ENCODE data around the gene CAPZB. TPM values are rescaled to one million over a fixed set of nuclear protein-coding genes. Genes with fewer than 3 reads are reported as not detected.
A peak's percentile ranks its signal among the peaks of the same experiment; 100 is the strongest.

The CAPZB gene
- total RNA-seq, 3 donors from 2014 or later (not counting 1 experiment from before 2014, with no cell fraction given): 369 to 393 (median 375) TPM

DNA sequence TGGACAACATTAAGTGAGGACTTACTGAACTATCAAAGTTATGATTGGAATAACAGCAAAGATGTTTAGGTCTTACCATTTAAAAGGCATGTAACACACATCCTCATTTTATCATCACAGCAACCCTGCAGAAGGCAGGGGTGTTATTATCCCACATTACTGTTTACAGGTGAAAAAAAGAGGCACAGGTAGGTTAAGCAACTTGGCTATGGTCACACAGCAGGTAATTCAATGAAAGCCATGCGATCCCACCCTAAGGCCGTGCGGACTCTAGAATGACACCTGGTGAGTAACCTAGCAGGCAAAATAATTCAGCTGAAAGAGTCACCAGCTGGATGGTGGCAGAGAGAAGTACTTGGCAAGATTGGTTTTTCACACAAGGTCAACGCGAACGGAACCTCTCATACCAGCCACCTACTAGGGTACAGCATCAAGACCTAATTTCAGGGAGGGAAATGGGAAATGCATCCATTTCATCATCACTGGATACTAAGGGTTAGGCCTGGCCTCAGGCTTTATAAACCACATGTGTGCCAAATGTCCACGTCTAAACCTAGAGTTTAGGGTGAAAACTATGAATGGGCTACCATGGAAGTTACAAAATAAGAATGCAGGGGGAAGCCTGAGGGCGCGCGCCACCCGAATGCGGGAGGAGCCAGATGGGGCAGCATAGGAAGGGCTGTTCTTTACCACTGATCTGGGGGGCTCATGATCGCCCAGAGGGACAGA, 88.0 kb downstream of the CAPZB start:
- no peaks in the 10 kb centered on the region for H3K36me3 Mint-ChIP-seq
- H3K4me3 ChIP-seq (ENCODE audit: low read length): no peak overlapping the region
- H3K27me3 ChIP-seq (ENCODE audit: control insufficient read depth, insufficient read depth, low read length): no peaks in the 10 kb centered on the region
- ATAC-seq (no peak), DNase-seq (no peak)
- no peak for TF ChIP-seq CTCF (IDR thresholded peaks at IDR 0.05)
- no peak overlapping the region for H3K4me3 Mint-ChIP-seq
- H3K4me1 ChIP-seq (ENCODE audit: control insufficient read depth, insufficient read depth, low read length): peaks cover 29% of the 10 kb centered on the region
- H3K36me3 ChIP-seq (ENCODE audit: control insufficient read depth, insufficient read depth, low read length): peaks cover 9% of the 10 kb centered on the region
- intact Hi-C loops (cut with micrococcal nuclease): no loop called here
- peaks cover 42 to 72% of the 10 kb centered on the region in 2 donors for H3K4me1 Mint-ChIP-seq
- no peaks in the 10 kb centered on the region for H3K9me3 Mint-ChIP-seq
- no peaks in the 10 kb centered on the region for H3K27me3 Mint-ChIP-seq (ENCODE audit: low read depth in 2 of 2)
- peak overlapping the region; percentile 6 to 50 for H3K27ac Mint-ChIP-seq
- WGBS (ENCODE audit: insufficient coverage): 95% methylated on average over 10 of the region's 13 CpGs
- H3K9me3 ChIP-seq (ENCODE audit: control insufficient read depth, insufficient read depth, low read length): no peaks in the 10 kb centered on the region
- no peak overlapping the region for H3K27ac ChIP-seq (ENCODE audit: low read length)

GRCh38 chr1:19396280-19396679, 89.1 kb downstream of the CAPZB start:
- 96% methylated on average over 13 of the region's 13 CpGs for WGBS (ENCODE audit: insufficient coverage)
- Mint-ChIP-seq H3K4me1 (peaks cover 53 to 76% of the 10 kb centered on the region in 2 donors), H3K4me3 (no peak overlapping the region), H3K9me3 (no peaks in the 10 kb centered on the region), H3K27ac (no peak overlapping the region), H3K27me3 (ENCODE audit: low read depth in 2 of 2) (no peaks in the 10 kb centered on the region), H3K36me3 (no peaks in the 10 kb centered on the region)
- Histone ChIP-seq H3K9me3 (ENCODE audit: control insufficient read depth, insufficient read depth, low read length) (no peaks in the 10 kb centered on the region), H3K27me3 (ENCODE audit: control insufficient read depth, insufficient read depth, low read length) (no peaks in the 10 kb centered on the region), H3K4me3 (ENCODE audit: low read length) (no peak overlapping the region), H3K4me1 (ENCODE audit: control insufficient read depth, insufficient read depth, low read length) (peaks cover 40% of the 10 kb centered on the region), H3K27ac (ENCODE audit: low read length) (no peak overlapping the region), H3K36me3 (ENCODE audit: control insufficient read depth, insufficient read depth, low read length) (peaks cover 7% of the 10 kb centered on the region)
- DNase-seq (no peak), ATAC-seq (no peak)
- TF ChIP-seq CTCF (IDR thresholded peaks at IDR 0.05): no peak
- intact Hi-C loops (cut with micrococcal nuclease): no loop called here

- no peak for ATAC-seq
- H3K4me1 Mint-ChIP-seq: peaks cover 53 to 76% of the 10 kb centered on the region in 2 donors
Measured at GRCh38 chr1:19395678-19396192, 89.6 kb downstream of the CAPZB start.

More at GRCh38 chr1:19395678-19396192, 89.6 kb downstream of the CAPZB start:
- Mint-ChIP-seq H3K27ac (peak overlapping the region; percentile 41 to 52), H3K27me3 (ENCODE audit: low read depth in 2 of 2) (no peaks in the 10 kb centered on the region), H3K4me3 (no peak overlapping the region), H3K9me3 (no peaks in the 10 kb centered on the region), H3K36me3 (no peaks in the 10 kb centered on the region)
- DNase-seq: no peak
- no peaks in the 10 kb centered on the region for H3K9me3 ChIP-seq (ENCODE audit: control insufficient read depth, insufficient read depth, low read length)
- H3K27me3 ChIP-seq (ENCODE audit: control insufficient read depth, insufficient read depth, low read length): no peaks in the 10 kb centered on the region
- intact Hi-C loops (cut with micrococcal nuclease): no loop called here
- 94% methylated on average over 16 of the region's 16 CpGs for WGBS (ENCODE audit: insufficient coverage)
- no peak overlapping the region for H3K27ac ChIP-seq (ENCODE audit: low read length)
- H3K4me1 ChIP-seq (ENCODE audit: control insufficient read depth, insufficient read depth, low read length): peaks cover 46% of the 10 kb centered on the region
- H3K4me3 ChIP-seq (ENCODE audit: low read length): no peak overlapping the region
- TF ChIP-seq CTCF (IDR thresholded peaks at IDR 0.05): no peak
- peaks cover 7% of the 10 kb centered on the region for H3K36me3 ChIP-seq (ENCODE audit: control insufficient read depth, insufficient read depth, low read length)
